SHP77 (cell line): ENCODE measurements around the gene FGF22.

Experiments
- DNase-seq, 2 experiments: peaks; one replicate each; lab custom pipeline; 2025; lab: John Stamatoyannopoulos, UW

FGF22 gene

DNA sequence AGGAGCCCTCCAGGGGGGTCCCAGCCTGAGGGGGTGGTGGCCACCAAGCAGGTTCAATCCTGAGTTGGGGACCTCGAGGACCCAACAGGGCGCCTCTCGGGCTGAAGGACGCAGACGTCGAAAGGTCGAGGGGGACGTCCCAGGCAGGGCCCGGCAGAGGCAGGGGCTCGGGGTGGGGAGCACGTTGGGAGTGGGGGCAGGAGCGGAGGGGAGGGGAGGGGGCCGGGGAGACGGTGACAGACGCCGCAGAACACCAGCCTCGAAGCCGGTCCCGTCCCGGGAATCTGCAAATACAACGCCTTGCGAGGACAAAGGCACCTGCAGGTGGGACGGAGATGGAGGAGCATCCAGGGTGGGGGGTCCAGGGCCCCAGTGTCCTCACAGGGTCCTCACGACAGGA is 4.1 kb downstream of the FGF22 start:
- no peak for DNase-seq

DNA sequence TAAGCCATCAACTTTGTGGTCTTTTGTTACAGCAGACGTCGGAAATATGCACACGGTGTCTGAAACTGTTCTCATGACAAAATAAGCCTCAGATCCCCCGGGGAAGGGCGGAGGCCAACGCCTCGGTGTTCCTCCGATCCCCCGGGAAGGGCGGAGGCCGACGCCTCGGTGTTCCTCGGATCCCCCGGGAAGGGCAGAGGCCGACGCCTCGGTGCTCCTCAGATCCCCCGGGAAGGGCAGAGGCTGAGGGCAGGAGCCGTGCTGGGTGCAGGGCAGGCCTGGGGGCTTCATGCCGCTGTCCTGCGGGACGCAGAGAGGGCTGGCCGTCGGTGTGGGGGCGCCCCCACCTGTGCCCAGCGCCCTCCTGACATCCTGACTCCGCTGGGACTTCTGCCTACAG is 4.7 kb downstream of the FGF22 start:
- no peak for DNase-seq

DNA sequence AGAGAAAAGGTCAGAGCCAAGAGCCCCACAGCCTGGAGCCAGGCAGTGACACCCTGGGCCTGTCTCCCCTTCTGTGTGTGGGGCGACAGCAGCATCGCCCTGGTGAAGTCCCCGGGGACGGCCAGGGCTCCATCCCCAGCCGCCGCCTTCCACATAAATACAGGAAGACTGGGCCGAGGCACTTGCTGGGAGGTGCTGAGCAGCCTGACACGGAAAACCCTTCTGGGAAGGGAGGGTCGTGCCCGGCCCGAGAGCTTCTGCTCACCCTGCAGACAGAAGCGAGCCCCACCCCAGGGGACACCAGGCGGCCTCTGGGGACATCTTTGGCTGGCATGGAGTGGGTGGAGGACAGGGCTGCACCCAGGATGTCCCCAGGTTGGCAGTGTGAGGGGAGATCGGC is 5.1 kb downstream of the FGF22 start:
- DNase-seq = no peak

DNA sequence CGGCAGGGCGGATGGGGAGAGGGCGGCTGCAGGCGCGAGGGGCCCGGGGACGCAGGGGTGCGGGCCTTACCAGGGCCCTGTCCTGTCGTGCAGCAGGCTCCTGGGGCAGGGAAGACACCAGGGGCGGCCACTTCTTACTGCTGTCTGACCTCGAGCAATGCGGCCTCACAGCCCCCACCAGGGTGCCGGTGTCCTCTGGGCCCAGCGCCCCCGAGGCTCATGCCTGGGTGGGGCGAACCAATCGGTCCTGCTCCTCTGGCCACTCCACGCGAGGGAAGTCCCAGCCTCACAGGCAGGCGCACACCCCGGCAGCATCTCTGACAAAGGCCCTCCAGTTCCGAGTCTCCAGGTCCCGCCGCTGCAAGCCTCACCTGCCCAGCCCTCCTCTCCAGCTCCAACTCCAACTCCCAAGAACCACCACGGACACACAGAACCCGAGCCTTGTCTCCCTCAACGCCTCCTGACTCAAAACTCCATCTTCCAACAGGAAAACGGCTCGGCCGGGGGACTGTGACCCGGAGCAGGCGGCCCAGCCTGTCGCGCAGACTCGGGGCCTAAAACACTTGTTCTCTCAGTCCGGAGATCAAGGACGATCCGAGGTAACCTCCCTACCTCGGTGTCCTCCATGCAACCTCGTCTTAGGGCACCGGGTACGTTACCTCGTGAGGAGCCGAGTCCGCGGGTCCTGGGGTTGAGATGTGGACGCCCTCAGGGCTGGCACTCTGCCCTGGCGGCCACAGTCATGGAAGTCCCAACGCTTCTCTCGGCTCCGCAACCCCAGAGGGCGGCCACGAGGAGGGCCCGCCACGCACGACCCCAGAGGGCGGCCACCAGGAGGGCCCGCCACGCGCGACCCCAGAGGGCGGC is 6.5 kb downstream of the FGF22 start:
- DNase-seq = no peak

DNA sequence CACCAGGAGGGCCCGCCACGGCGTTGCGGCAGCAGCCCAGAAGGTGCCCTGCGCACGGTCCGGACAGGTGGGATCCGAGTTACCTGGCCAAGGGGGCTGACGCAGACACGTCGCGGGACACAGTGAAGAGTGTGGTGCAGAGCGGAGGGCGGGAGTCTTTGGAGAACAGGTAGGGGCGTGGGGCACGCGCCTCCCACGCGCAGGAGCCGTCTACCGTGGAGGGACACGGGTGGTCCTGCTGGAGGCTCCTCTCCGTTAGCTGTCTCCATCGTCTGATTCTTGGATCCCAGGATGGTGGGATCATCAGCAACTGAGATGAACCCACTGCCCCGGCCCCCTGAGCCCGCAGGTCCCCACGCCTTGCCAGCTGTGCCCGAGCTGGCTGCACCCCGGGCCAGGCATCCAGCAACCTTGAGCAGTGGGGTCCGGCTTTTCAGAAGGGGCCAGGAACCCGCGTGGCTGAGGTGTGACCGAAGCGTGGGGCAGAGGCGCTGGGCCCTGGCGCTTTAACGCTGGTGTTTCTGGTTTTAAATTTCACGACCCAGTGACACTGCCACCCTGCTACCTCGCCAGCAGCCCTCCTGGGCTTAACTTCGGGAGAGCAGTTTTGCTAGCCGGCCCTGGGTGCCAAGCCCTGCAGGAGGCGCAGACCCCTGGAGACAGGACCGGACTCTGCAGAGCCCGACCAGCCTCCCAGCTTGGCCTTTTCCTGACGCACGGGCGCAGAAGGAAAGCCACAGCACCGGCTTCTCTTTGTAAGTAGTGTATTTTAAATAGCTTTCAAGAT is 7.3 kb downstream of the FGF22 start:
- DNase-seq = no peak

DNA sequence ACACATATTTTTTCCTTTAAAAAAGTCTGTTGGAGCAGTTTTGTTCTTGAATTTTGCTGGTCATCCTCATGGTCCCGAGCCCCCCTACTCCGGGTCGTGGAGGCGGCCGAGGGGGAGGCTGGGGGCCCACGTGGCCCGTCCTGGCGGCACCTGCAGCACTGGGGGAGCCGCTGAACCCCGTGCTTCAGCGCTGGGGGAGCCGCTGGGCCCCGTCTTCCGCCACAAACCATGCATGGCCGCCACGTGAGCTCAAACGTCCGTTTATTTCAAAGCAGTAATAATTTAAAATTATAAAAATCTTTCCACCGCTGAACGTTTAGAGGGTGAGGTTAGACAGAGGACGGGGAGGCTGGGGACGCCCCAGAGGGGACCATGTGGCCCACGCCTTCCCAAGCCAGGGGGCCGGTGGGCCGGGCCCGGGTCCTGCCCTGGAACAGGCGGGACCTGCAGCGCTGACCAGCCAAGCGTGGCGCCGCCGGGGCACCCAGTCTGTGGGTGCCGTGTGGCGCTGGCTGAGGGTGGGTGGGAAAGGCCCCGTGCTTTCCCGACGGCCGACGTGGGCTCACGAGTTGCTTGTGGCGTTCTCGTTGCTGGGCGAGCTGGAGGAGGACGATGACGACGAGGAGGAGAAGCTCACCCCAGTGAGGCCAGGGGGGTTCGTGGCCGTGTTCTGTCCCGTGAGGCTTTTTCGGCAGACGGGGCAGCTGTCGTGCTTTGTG is 8.0 kb downstream of the FGF22 start:
- DNase-seq = no peak

DNA sequence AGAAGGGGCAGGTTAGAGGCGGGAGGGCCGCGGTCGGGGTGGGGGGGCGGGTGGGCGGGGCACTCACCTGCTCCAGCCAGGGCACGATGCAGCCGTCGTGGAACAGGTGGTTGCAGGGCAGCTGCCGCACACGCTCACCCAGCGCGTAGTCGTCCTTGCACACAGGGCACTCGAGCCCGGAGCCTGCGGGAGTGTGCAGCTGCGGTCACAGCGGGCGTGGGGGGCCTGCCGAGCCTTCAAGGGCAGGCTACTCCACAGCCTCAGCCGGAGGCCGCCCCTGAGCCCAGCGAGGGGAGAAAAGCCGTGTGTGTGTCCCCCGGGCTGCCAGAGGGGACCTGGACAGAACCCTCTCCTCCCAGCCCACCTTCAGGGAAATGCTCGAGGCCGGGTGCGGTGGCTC is 8.6 kb downstream of the FGF22 start:
- no peak for DNase-seq

DNA sequence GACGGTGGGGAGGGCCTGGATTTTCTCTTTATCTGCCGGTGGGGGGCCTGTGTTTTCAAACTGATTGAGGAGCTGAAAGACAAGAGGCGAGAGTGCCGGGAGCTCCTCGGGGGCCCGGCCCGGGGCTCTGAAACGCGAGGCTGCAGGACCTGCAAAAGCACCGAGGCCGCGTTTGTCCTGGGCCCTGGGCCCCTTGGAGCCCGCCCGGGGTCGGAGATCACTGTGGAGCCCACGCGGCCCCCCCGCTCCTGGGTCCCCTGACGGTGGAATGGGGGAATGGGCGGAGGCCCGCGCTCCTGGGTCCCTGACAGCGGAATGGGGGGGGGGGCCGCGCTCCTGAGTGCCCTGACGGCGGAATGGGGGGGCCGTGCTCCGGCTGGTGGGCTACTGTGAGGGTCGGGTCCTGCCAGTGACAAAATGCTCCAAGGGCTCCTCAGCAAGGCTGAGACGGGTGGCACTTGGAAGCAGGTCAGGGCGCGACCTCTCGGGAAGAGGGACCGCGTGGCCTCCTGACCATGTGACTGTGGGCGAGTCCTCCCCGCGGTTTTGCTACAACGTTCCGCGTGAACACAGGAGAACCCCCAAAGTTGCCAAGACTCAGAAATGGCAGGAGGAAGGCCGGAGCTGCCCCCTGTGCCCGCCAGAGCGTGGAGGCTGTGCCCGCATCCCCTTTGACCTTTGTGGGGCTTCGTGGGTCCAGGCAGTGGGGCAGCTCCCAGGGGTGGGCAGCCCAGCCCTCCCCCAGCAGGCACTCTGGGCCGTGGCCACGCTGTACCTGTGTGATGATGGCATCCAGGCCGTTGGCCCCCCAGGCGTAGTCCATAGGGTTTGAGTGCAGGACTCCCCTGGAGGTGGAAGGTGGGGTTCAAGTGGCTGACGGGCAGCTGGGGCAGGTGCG is 9.5 kb downstream of the FGF22 start:
- DNase-seq = no peak

DNA sequence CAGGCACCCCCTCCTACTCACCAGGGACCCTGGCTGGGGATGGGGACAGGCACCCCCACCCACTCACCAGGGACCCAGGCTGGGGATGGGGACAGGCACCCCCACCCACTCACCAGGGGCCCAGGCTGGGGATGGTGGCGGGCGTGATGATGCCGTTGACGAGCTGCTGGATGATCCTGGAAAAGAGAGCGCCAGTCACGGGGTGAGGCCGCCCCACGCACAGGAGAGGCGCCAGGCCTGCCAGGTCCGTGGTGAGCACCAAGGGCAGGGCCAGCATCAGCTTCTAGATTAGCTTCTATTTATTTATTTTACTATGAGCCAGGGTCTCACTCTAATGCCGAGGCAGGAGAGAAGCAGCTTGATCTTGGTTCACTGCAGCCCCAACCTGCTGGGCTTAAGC is 10.4 kb downstream of the FGF22 start:
- no peak for DNase-seq

DNA sequence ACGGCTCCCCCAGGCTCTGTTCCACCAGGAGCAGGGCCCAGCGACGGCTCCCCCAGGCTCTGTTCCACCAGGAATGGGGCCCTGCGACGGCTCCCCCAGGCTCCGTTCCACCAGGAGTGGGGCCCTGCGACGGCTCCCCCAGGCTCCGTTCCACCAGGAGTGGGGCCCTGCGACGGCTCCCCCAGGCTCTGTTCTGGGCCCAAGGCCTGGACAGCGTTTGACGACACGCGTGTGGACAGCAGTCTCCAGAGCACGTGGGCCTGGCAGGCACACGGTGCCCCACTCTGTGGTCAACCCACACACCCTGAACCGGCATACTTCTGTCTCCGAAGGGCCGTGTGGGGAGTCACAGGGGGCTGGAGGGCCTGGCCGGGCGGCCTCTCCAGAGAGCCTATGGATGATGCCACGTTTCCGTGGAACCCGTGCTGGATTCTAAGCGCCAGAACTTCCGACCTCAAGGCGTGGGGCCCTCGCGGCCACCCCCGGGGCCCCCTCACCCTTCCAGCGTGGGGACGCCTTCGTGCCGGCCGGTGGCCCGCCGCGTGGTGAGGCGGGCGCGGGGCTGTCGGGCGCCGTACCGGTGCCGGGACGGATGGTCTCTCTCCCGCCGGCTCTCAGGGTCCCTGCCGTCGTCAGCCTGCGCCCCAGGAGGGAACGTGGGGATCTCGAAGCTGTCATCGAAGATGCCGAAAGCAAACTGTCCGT is 11.6 kb downstream of the FGF22 start:
- no peak for DNase-seq

DNA sequence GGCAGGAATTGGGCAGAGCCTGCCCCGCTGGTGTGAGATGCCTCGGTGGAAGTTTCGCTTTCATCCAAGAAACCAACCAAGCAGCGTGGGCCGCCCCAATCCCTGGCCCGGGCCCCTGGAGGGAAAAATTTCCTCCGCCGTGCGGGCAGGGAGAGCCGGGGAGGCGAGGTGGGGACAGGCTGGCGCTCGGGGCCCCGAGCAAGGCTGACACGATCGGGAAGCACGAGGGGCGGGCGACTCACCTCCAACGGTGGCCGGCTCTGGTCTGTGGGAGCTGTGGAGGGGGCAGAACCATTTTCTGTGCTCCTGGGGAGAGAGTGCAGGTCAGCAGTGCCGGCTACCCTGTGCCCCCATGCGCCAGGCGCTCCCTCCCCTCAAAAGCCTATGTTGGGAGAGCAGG is 12.3 kb downstream of the FGF22 start:
- DNase-seq = no peak

DNA sequence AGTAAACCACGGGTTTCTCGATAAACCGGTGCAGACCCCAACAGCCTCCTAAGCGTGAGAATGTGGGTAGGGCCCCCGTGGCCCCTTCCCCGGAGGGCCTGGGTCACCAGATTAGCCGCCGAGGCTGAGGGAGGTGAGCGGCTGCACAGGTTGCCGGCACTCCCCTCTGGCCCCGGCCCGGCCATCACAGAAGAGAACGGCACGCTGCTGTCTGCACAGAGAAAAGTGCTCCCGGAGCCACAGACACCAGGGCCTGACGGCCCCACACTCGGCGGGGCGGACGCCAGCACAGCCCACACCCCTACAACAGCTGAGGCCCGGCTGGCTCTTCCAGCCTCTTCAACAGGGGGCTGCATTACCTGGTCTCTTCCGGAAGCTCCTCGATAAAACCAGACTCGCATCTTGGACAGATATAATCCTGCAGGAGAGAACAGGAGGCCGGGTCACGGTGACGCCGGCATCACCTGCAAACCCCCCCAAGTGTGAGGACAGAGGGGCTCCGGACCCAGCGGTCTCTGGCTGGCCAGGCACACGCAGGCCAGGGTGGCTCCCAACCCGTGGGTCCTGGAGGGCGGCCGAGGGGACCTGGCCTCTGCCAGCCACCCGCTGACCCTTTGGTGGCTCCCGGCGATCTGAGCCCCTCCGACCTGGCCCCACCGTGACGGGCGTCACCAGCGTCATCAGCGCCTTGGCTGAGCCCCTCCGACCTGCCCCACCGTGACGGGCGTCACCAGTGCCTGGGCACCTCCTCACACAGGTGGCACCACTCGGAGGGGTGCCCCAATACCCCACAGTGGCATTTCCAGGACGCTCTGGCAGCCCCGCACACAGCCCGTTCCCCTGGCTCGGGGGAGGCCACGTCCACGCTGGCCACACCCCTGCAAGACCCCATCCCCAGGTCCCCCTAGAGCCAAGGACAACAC is 13.0 kb downstream of the FGF22 start:
- DNase-seq = no peak

DNA sequence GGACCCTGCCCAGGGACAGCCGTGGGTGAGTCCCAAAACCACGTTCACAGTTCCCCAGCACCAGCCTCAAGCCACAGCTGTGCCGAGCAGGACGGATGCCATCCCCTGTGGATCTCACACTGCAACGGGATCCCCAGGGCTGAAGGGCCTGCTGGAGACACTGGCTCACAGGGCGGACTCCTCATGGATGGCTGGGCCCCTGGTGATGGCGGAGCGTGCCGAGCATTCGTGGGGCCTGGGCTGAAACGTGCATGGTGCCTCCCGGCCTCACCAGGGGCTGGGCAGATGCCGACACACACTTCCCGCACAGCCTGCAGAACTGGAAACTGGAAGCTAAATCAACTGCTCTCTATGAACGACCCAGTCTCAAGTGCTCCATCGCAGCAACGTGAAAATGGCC is 13.7 kb downstream of the FGF22 start:
- DNase-seq = no peak

DNA sequence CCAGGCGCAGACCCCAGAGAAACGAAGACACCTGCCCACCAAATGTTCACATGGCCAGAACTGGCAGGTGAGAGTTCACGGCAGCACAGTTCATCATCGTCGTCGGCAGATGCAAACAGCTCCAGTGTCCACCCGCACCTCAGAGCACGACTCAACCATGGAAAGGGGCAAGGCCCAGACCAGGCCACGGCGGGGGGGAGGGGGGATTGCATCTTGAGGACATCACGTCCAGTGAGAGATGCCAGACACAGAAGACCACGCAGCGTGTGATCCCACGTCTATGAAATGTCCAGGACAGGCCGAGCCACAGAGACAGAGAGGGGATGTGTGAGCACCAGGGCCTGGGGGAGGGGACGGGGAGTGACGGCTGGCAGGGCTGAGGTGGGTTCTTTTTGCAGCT is 16.0 kb downstream of the FGF22 start:
- DNase-seq = no peak

DNA sequence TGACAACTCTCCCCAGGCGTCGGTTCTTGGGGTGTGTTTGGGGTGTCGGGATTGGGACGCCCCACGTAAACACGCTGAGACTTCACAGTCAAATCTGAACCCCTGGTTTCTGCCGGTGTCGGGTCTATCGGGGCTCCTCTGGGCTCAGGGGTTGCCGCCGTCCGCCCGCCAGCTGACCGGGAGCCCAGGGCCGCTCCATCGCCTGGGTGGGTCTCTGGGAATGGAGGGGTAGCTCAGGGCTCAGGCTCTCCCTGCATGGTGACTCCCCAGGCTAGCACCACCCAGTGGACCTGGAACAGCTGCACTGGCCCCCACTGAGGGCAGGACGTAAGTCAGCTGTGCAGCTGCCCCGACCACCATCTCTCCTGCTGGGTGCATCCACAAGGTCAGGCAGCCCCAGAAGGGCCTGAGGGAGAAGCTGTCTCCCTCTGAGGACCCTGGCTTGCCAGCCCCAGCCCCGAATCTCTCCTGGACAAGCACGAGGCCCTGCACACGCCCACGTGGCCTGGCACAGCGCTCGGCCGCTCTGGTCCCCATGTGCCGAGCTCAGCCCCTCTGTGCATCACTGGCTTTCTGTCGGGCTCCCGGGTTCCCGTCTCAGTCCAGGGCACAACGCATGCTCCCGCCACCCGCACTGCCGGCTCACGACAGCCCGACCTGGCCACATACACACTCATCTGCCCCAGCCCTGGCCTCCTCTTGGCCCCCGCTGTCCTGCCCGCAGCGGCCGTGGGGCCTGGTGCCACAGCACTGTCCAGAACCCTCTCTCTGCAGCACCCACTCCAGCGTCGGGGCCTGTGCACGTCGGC is 17.3 kb downstream of the FGF22 start:
- no peak for DNase-seq

DNA sequence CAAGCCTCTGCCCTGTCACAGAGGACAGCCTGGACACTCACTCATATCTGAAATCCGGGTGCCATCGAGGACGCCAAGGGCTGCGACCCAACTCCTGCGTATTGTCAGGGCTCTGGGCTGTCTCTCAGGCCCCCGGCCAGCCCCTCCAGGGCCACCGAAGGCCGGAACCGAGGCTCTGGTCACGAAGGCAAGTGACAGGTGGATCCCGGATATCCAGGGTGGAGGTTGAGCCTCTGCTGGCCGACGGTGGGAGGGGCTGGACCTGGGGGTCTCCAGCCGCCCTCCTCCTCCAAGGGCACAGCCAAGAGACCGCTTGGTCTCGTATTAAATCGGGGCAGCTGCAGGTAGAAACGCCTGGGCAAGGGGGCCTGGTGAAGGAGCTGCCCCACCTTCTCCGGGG is 17.9 kb downstream of the FGF22 start:
- DNase-seq = no peak

DNA sequence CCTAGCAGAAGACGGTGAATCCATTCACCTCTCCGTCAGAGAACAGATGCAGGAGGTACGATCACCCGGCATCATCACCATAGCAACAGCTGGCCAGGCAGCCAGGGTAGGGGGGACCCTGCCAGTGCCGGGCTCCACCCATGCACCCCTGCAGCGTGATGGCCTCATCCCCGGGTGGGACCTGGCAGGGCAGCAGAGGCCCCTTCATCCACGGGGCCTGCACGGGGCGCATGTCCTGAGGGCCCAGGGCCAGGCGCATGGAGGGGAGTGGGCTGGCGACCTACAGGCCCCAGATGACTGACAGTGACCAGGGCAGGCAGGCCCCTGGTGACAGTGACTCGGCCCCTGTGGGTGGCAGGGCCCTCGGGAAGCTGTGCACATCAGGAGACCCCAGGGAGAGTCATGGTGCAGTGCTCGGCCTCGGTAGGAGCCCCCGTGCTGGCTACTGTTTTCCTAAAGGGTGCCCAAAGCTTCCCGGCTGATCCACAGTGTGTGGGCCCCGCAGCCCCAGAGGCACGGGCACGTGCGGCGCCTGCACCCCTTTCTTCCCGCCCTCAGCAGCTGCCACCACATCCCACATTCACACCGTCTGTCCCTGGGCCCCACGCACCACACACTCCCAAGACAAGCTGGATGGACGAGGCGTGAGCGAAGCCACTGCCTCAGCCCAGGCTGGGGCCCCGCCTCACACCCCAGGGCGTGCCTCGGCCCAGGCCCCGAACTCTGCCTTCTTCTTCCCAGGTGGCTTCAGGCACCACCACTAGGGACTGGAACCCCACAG is 18.6 kb downstream of the FGF22 start:
- DNase-seq = no peak
